Neuronal stem cell (in vitro differentiated cells): ENCODE results near the gene FBXL19.

Experiments
- DNase-seq: peaks from one replicate; pipeline ENCODE4 v3.0.0-alpha.2; 2013; ENCODE audit warnings: low spot score
- H2AFZ ChIP-seq: one replicate; pipeline ENCODE4 v1.6.1; 2013; ENCODE audit warnings: mild to moderate bottlenecking, low read length, inconsistent platforms
- H2AK5ac ChIP-seq: 2 replicates; pipeline ENCODE4 v1.6.1; 2013; ENCODE audit warnings: low read depth, mild to moderate bottlenecking, inconsistent platforms, low read length, moderate library complexity, mixed read lengths
- H2BK120ac ChIP-seq: 2 replicates; pipeline ENCODE4 v1.6.1; 2013; ENCODE audit warnings: low read depth, mild to moderate bottlenecking, inconsistent platforms, low read length, moderate library complexity, mixed read lengths
- H2BK12ac ChIP-seq: one replicate; pipeline ENCODE4 v1.6.1; 2013; ENCODE audit warnings: low read length, inconsistent platforms
- H2BK15ac ChIP-seq: 2 replicates; pipeline ENCODE4 v1.6.1; 2013; ENCODE audit warnings: mild to moderate bottlenecking, low read length, inconsistent platforms, mixed read lengths
- H2BK5ac ChIP-seq: one replicate; pipeline ENCODE4 v1.6.1; 2013; ENCODE audit warnings: inconsistent platforms, mild to moderate bottlenecking, low read length, moderate library complexity
- H3K14ac ChIP-seq: one replicate; pipeline ENCODE4 v1.6.1; 2013; ENCODE audit warnings: low read length, inconsistent platforms
- H3K18ac ChIP-seq: 2 replicates; pipeline ENCODE4 v1.6.1; 2013; ENCODE audit warnings: low read length, inconsistent platforms
- H3K23ac ChIP-seq: 2 replicates; pipeline ENCODE4 v1.6.1; 2013; ENCODE audit warnings: low read depth, mild to moderate bottlenecking, mixed read lengths, low read length, inconsistent platforms; ENCODE audit not compliant: poor library complexity
- H3K27ac ChIP-seq: replicated peaks from 3 replicates; pipeline ENCODE4 v1.5.1; 2013; ENCODE audit warnings: low read length, inconsistent platforms
- H3K27me3 ChIP-seq, 3 experiments: 2 replicates each; pipeline ENCODE4 v1.6.1; 2013; ENCODE audit warnings: low read length in 3 of 3, mild to moderate bottlenecking in 2 of 3, inconsistent platforms in 1 of 3, low read depth in 1 of 3, mixed read lengths in 1 of 3, moderate library complexity in 1 of 3; ENCODE audit not compliant: control insufficient read depth in 3 of 3, insufficient read depth in 3 of 3
- H3K36me3 ChIP-seq, 2 donors: replicated peaks in 1 of 2; 2 replicates each; pipeline ENCODE4 v1.6.1; 2013; ENCODE audit warnings: low read length in 2 of 2; ENCODE audit not compliant: control insufficient read depth in 2 of 2, insufficient read depth in 2 of 2
- H3K4ac ChIP-seq: 2 replicates; pipeline ENCODE4 v1.6.1; 2013; ENCODE audit warnings: inconsistent platforms, mild to moderate bottlenecking, low read length, moderate library complexity
- H3K4me1 ChIP-seq, 2 donors: 1 replicate in 1 of 2; 2 replicates in 1 of 2; pipeline ENCODE4 v1.6.1; 2013; ENCODE audit warnings: low read length in 2 of 2, low read depth in 1 of 2; ENCODE audit not compliant: control insufficient read depth in 2 of 2, insufficient read depth in 1 of 2
- H3K4me2 ChIP-seq: one replicate; pipeline ENCODE4 v1.6.1; 2013; ENCODE audit warnings: mild to moderate bottlenecking, low read length, inconsistent platforms; ENCODE audit not compliant: insufficient read depth, poor library complexity, severe bottlenecking
- H3K4me3 ChIP-seq, 2 donors: 2 replicates each; pipeline ENCODE4 v1.5.1; 2013; ENCODE audit warnings: low read length in 2 of 2, mild to moderate bottlenecking in 2 of 2, inconsistent platforms in 1 of 2, moderate library complexity in 1 of 2
- H3K79me1 ChIP-seq: one replicate; pipeline ENCODE4 v1.6.1; 2013; ENCODE audit warnings: low read depth, mild to moderate bottlenecking, inconsistent platforms, low read length, moderate library complexity
- H3K9ac ChIP-seq: one replicate; pipeline ENCODE4 v1.6.1; 2013; ENCODE audit warnings: mild to moderate bottlenecking, low read depth, low read length, inconsistent platforms; ENCODE audit not compliant: poor library complexity
- H3K9me3 ChIP-seq, 2 donors: replicated peaks in 1 of 2; 2 replicates each; pipeline versions ENCODE3 to v1.6.1; 2013; ENCODE audit warnings: low read length in 2 of 2, mild to moderate bottlenecking in 2 of 2, inconsistent platforms in 1 of 2, low read depth in 1 of 2, mixed read lengths in 1 of 2, moderate library complexity in 1 of 2; ENCODE audit not compliant: control insufficient read depth in 2 of 2, insufficient read depth in 1 of 2
- H4K8ac ChIP-seq: one replicate; pipeline ENCODE4 v1.6.1; 2013; ENCODE audit warnings: low read depth, mild to moderate bottlenecking, inconsistent platforms, low read length, moderate library complexity
- H4K91ac ChIP-seq: one replicate; pipeline ENCODE4 v1.6.1; 2013; ENCODE audit warnings: low read length, low read depth, mild to moderate bottlenecking, inconsistent platforms; ENCODE audit not compliant: poor library complexity
- WGBS, 2 donors: extraction: QIAGEN DNeasy Blood & Tissue Kit; methylation state at CpG; one replicate each; pipeline ENCODE4 v1.1.7; 2013; ENCODE audit warnings: missing lambda C conversion rate in 2 of 2, mixed read lengths in 1 of 2; ENCODE audit not compliant: insufficient read length in 2 of 2, insufficient replicate concordance in 1 of 2; ENCODE audit errors: extremely low coverage in 2 of 2; 5-methylcytosine and 5-hydroxymethylcytosine counted together

The FBXL19 gene

DNA sequence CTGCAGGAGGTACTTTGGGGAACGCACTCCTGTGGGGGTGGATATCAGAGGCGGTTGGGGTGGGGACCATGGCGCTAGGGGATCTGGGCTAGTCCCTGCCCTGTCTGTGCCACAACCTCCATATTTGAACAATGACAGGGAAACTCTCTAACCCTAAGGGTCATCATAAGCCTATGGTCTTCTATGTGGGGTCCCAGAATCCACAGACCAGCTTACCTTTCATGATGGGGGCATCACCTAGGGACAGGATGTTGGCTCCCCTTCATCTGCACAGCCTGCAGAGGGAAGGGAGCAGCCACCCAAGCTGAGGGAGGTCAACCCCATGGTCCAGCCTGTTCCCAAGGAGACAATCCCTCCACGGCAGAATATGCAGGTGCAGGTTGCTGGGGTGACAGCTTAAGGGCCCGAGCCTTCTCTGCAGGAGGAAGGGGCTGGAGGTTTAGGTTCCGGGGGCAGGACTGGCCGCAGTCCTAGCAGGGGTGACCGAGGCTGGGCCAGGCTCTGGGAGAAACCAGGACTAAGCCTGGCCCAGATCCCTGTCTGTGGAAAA lies 27.2 kb downstream of the FBXL19 start:
- peak overlapping the region; percentile 29 for H2BK120ac ChIP-seq
- peak overlapping the region; percentile 52 for H3K27ac ChIP-seq
- no peak overlapping the region for H2BK5ac ChIP-seq
- peaks cover 14% of the 10 kb centered on the region for H3K79me1 ChIP-seq
- peak overlapping the region; percentile 22 for H3K18ac ChIP-seq
- H2BK15ac ChIP-seq = no peak overlapping the region
- no peak overlapping the region for H3K4me2 ChIP-seq
- no peak overlapping the region for H2BK12ac ChIP-seq
- H2AFZ ChIP-seq = no peak overlapping the region
- peak overlapping the region; percentile 48 for H2AK5ac ChIP-seq
- no peak overlapping the region for H3K4ac ChIP-seq
- H3K36me3 ChIP-seq = peaks cover 9 to 15% of the 10 kb centered on the region in 2 donors
- H3K23ac ChIP-seq = peak overlapping the region; percentile 22
- WGBS, 2 donors = no CpG with 5 or more reads among the region's 8 CpGs
- no peak for DNase-seq
- H3K9ac ChIP-seq = peak overlapping the region; percentile 68
- H3K9me3 ChIP-seq = no peaks in the 10 kb centered on the region
- H3K27me3 ChIP-seq = no peaks in the 10 kb centered on the region
- H3K4me3 ChIP-seq = peak overlapping the region in 1 of 2 donors; percentile 80
- no peak overlapping the region for H4K91ac ChIP-seq
- peaks cover 24 to 26% of the 10 kb centered on the region in 2 donors for H3K4me1 ChIP-seq
- no peak overlapping the region for H4K8ac ChIP-seq
- H3K14ac ChIP-seq = no peak overlapping the region

DNA sequence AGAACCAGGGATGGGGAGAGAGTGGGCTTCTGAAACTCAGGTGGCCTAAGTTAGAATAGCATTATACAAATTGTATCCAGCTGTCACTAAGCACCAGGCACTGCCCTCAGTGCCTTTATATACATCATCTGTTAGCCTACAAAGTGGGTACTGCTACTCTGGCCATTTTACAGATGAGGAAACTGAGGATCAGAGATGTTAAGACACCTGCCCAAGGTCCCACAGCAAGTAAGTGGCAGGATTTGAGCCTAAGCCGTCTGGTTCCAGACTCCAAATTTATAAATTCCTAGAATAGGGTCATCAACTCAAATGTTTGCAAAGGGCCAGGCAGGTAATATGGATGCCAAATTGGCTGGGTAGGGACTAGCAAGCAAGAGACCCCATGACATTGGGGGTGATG lies 27.8 kb downstream of the FBXL19 start:
- no peak overlapping the region for H3K14ac ChIP-seq
- no peak for DNase-seq
- peaks cover 24 to 26% of the 10 kb centered on the region in 2 donors for H3K4me1 ChIP-seq
- no peak overlapping the region for H3K4me3 ChIP-seq
- no peaks in the 10 kb centered on the region for H3K9me3 ChIP-seq
- H3K4ac ChIP-seq = no peak overlapping the region
- no peak overlapping the region for H4K8ac ChIP-seq
- no peak overlapping the region for H2AFZ ChIP-seq
- H3K18ac ChIP-seq = no peak overlapping the region
- no peak overlapping the region for H3K23ac ChIP-seq
- H2BK5ac ChIP-seq = no peak overlapping the region
- H2BK12ac ChIP-seq = no peak overlapping the region
- H2BK15ac ChIP-seq = no peak overlapping the region
- H3K27me3 ChIP-seq = no peaks in the 10 kb centered on the region
- H3K9ac ChIP-seq = no peak overlapping the region
- H3K27ac ChIP-seq = no peak overlapping the region
- H2BK120ac ChIP-seq = no peak overlapping the region
- WGBS, 2 donors = no CpG with 5 or more reads among the region's 1 CpG
- H2AK5ac ChIP-seq = no peak overlapping the region
- no peak overlapping the region for H3K4me2 ChIP-seq
- H3K36me3 ChIP-seq = peaks cover 7 to 11% of the 10 kb centered on the region in 2 donors
- peaks cover 14% of the 10 kb centered on the region for H3K79me1 ChIP-seq
- H4K91ac ChIP-seq = no peak overlapping the region

DNA sequence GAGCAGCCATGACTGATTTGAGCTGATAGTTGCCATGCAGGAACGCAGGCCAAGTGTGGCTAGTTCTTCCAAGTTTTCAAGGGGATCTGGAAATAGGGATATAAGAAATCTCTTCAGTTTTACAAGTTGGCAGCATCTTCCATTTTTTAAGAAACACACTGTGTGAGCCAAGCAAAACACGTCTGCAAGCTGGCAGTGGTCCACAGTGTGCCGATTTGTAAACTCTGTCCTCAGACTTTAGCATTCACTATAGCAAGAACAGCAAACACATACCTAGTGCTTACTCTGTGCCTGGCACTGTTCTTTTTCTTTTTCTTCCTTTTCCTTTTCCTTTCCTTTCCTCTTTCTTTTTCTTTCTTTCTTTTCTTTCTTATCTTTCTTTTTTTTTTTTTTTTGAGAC lies 28.4 kb downstream of the FBXL19 start:
- no peak overlapping the region for H3K14ac ChIP-seq
- no peak overlapping the region for H3K4me2 ChIP-seq
- H3K27me3 ChIP-seq = no peaks in the 10 kb centered on the region
- no peak overlapping the region for H3K23ac ChIP-seq
- no peak overlapping the region for H3K9ac ChIP-seq
- no peak overlapping the region for H2BK15ac ChIP-seq
- no peak for DNase-seq
- no peak overlapping the region for H2AK5ac ChIP-seq
- H2BK5ac ChIP-seq = no peak overlapping the region
- H3K79me1 ChIP-seq = peaks cover 13% of the 10 kb centered on the region
- peaks cover 4 to 5% of the 10 kb centered on the region in 2 donors for H3K36me3 ChIP-seq
- no peak overlapping the region for H4K91ac ChIP-seq
- no peak overlapping the region for H3K27ac ChIP-seq
- H4K8ac ChIP-seq = no peak overlapping the region
- H3K18ac ChIP-seq = no peak overlapping the region
- no peak overlapping the region for H2BK120ac ChIP-seq
- no peak overlapping the region for H3K4me3 ChIP-seq
- no peak overlapping the region for H2AFZ ChIP-seq
- no peaks in the 10 kb centered on the region for H3K9me3 ChIP-seq
- H3K4ac ChIP-seq = no peak overlapping the region
- WGBS, 2 donors = no CpG with 5 or more reads among the region's 3 CpGs
- H2BK12ac ChIP-seq = no peak overlapping the region
- peaks cover 23 to 26% of the 10 kb centered on the region in 2 donors for H3K4me1 ChIP-seq

DNA sequence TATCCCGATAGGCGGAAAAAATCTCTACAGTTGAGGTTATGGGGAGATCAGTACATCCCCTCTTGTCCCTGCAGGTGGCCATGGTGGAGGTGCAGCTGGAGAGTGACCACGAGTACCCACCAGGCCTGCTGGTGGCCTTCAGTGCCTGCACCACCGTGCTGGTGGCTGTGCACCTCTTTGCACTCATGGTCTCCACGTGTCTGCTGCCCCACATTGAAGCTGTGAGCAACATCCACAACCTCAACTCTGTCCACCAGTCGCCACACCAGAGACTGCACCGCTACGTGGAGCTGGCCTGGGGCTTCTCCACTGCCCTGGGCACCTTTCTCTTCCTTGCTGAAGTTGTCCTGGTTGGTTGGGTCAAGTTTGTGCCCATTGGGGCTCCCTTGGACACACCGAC lies 29.7 kb downstream of the FBXL19 start:
- no CpG with 5 or more reads among the region's 9 CpGs for WGBS, 2 donors
- Histone ChIP-seq H2AK5ac (peak overlapping the region; percentile 47), H2BK15ac (peak overlapping the region; percentile 52), H4K8ac (no peak overlapping the region), H2BK5ac (peak overlapping the region; percentile 21), H3K79me1 (peaks cover 11% of the 10 kb centered on the region), H3K14ac (peak overlapping the region; percentile 67), H3K4me3 (peak overlapping the region in 1 of 2 donors; percentile 50), H3K27me3 (no peaks in the 10 kb centered on the region), H2BK120ac (peak overlapping the region; percentile 39), H3K4ac (no peak overlapping the region), H3K4me1 (peaks cover 16 to 17% of the 10 kb centered on the region in 2 donors), H4K91ac (no peak overlapping the region), H3K27ac (no peak overlapping the region), H3K23ac (peak overlapping the region; percentile 92), H3K36me3 (peaks cover 0 to 2% of the 10 kb centered on the region in 2 donors), H2BK12ac (no peak overlapping the region), H3K18ac (peak overlapping the region; percentile 20), H2AFZ (peak overlapping the region; percentile 61), H3K9ac (peak overlapping the region; percentile 79), H3K9me3 (no peaks in the 10 kb centered on the region), H3K4me2 (no peak overlapping the region)
- no peak for DNase-seq
